Osteocyte (in vitro differentiated cells): ENCODE measurements around the gene HSPA4L. TPM values are rescaled to one million over a fixed set of nuclear protein-coding genes. Genes with fewer than 3 reads are reported as not detected.

Source experiments
- DNase-seq: peaks from one replicate; pipeline ENCODE4 v3.0.0; 2021; ENCODE audit warnings: mixed read lengths; ENCODE audit not compliant: unreplicated experiment; ENCODE audit errors: extremely low spot score
- H3K27ac Mint-ChIP-seq: one replicate; pipeline ENCODE4 v1.8.0; 2021; ENCODE audit warnings: mild to moderate bottlenecking, mixed read lengths; ENCODE audit not compliant: unreplicated experiment
- H3K27me3 Mint-ChIP-seq: one replicate; pipeline ENCODE4 v1.8.0; 2021; ENCODE audit warnings: mixed read lengths; ENCODE audit not compliant: unreplicated experiment
- H3K36me3 Mint-ChIP-seq: one replicate; pipeline ENCODE4 v1.8.0; 2021; ENCODE audit warnings: mixed read lengths; ENCODE audit not compliant: unreplicated experiment
- H3K4me1 Mint-ChIP-seq: one replicate; pipeline ENCODE4 v1.8.0; 2021; ENCODE audit warnings: mixed read lengths; ENCODE audit not compliant: unreplicated experiment
- H3K4me3 Mint-ChIP-seq: one replicate; pipeline ENCODE4 v1.8.0; 2021; ENCODE audit warnings: mild to moderate bottlenecking, moderate library complexity, mixed read lengths; ENCODE audit not compliant: unreplicated experiment
- H3K9me3 Mint-ChIP-seq: one replicate; pipeline ENCODE4 v1.8.0; 2021; ENCODE audit warnings: mixed read lengths; ENCODE audit not compliant: unreplicated experiment
- CTCF ChIP-seq: fragments of 200-600 bp; sonication (generic); IDR thresholded peaks from 2 replicates; pipeline ENCODE4 v1.5.0; 2021; ENCODE audit warnings: antibody characterized with exemption, mild to moderate bottlenecking, moderate library complexity
- total RNA-seq: library from RNA; stranded (reverse); gene quantifications from 2 replicates; pipeline ENCODE4 v1.2.1, GENCODE V29; 2021

HSPA4L gene
- total RNA-seq, 1 donor from 2014 or later = 2.5 TPM

GRCh38 chr4:127809173-127809800, 27.2 kb downstream of the HSPA4L start:
- Mint-ChIP-seq H3K9me3 (no peaks in the 10 kb centered on the region), H3K4me1 (no peaks in the 10 kb centered on the region), H3K4me3 (no peak overlapping the region), H3K27me3 (no peaks in the 10 kb centered on the region), H3K36me3 (no peaks in the 10 kb centered on the region), H3K27ac (no peak overlapping the region)
- peak; percentile 43 for TF ChIP-seq CTCF
- no peak for DNase-seq

GRCh38 chr4:127810551-127810950, 28.4 kb downstream of the HSPA4L start:
- Mint-ChIP-seq H3K27me3 (no peaks in the 10 kb centered on the region), H3K4me3 (no peak overlapping the region), H3K27ac (no peak overlapping the region), H3K9me3 (no peaks in the 10 kb centered on the region), H3K4me1 (no peaks in the 10 kb centered on the region), H3K36me3 (no peaks in the 10 kb centered on the region)
- TF ChIP-seq CTCF = no peak
- no peak for DNase-seq

GRCh38 chr4:127822430-127822829, 40.3 kb downstream of the HSPA4L start:
- Mint-ChIP-seq H3K27ac (no peak overlapping the region), H3K36me3 (no peaks in the 10 kb centered on the region), H3K9me3 (peaks cover 3% of the 10 kb centered on the region), H3K4me3 (no peak overlapping the region), H3K27me3 (no peaks in the 10 kb centered on the region), H3K4me1 (peaks cover 18% of the 10 kb centered on the region)
- no peak for DNase-seq
- TF ChIP-seq CTCF = no peak

- H3K4me1 Mint-ChIP-seq = no peaks in the 10 kb centered on the region
- no peak overlapping the region for H3K4me3 Mint-ChIP-seq
- TF ChIP-seq CTCF = no peak
- no peak for DNase-seq
- H3K9me3 Mint-ChIP-seq = peaks cover 3% of the 10 kb centered on the region
- no peaks in the 10 kb centered on the region for H3K27me3 Mint-ChIP-seq
- peaks cover 5% of the 10 kb centered on the region for H3K36me3 Mint-ChIP-seq
- H3K27ac Mint-ChIP-seq = no peak overlapping the region
Observed at GRCh38 chr4:127828121-127828520, 46.0 kb downstream of the HSPA4L start.

- no peaks in the 10 kb centered on the region for H3K4me1 Mint-ChIP-seq
- no peaks in the 10 kb centered on the region for H3K27me3 Mint-ChIP-seq
Observed at GRCh38 chr4:127829014-127829413, 46.9 kb downstream of the HSPA4L start.

More at GRCh38 chr4:127829014-127829413, 46.9 kb downstream of the HSPA4L start:
- no peak overlapping the region for H3K27ac Mint-ChIP-seq
- H3K4me3 Mint-ChIP-seq = no peak overlapping the region
- no peak for DNase-seq
- H3K9me3 Mint-ChIP-seq = peaks cover under 1% of the 10 kb centered on the region
- peaks cover 5% of the 10 kb centered on the region for H3K36me3 Mint-ChIP-seq
- no peak for TF ChIP-seq CTCF
